HEK293 (cell line): ENCODE measurements around the gene MARK3.

Experiments used
- CTCF ChIA-PET: fragments of 350-600 bp; formaldehyde crosslinking; extraction: SDS; loops from one replicate; lab custom pipeline; 2021; ENCODE audit warnings: antibody characterized with exemption; lab: Yijun Ruan, JAX
- POLR2A ChIA-PET: fragments of 300-600 bp; formaldehyde crosslinking; extraction: SDS; loops from one replicate; lab custom pipeline; 2020; ENCODE audit warnings: antibody characterized with exemption, inconsistent platforms; lab: Yijun Ruan, JAX
- H3K27ac ChIP-seq: fragments of 200-500 bp; sonication (Bioruptor generic); 2 replicates; pipeline ENCODE4 v1.5.1; 2014; ENCODE audit warnings: low read depth, low read length, control low read depth, inconsistent platforms; ENCODE audit errors: extremely low read depth
- H3K36me3 ChIP-seq, 2 experiments: fragments of 200-500 bp in 1 of 2; sonication (Bioruptor generic) in 1 of 2; 1 replicate in 1 of 2; 2 replicates in 1 of 2; pipeline ENCODE4 v1.5.1; 2014 to 2017; ENCODE audit warnings: inconsistent platforms in 2 of 2, low read length in 2 of 2; ENCODE audit not compliant: control insufficient read depth in 2 of 2, insufficient read depth in 1 of 2
- H3K4me1 ChIP-seq: fragments of 200-500 bp; sonication (Bioruptor generic); 2 replicates; pipeline ENCODE4 v1.5.1; 2014; ENCODE audit warnings: mild to moderate bottlenecking, low read length, inconsistent platforms; ENCODE audit not compliant: control insufficient read depth, insufficient read depth
- H3K4me3 ChIP-seq: 2 replicates; pipeline ENCODE4 v1.5.1; 2011; ENCODE audit warnings: low read depth, mild to moderate bottlenecking, control low read depth, low read length, moderate library complexity
- H3K9me3 ChIP-seq: fragments of 200-500 bp; sonication (Bioruptor generic); 2 replicates; pipeline ENCODE4 v1.5.1; 2014; ENCODE audit warnings: low read depth, low read length, inconsistent platforms; ENCODE audit not compliant: control insufficient read depth, insufficient read depth
- AEBP2 ChIP-seq: fragments of 450-650 bp; formaldehyde crosslinking; IDR thresholded peaks from 2 replicates; pipeline ENCODE4 v1.5.1; 2016; ENCODE audit warnings: missing biosample characterization, missing genetic modification characterization, borderline replicate concordance
- GLIS2 ChIP-seq: fragments of 450-650 bp; formaldehyde crosslinking; IDR thresholded peaks from 2 replicates; pipeline ENCODE4 v1.5.1; 2016; ENCODE audit warnings: missing biosample characterization, missing genetic modification characterization
- IKZF3 ChIP-seq: fragments of 450-650 bp; IDR thresholded peaks from 2 replicates; pipeline ENCODE4 v1.5.0; 2018; ENCODE audit warnings: missing biosample characterization, mild to moderate bottlenecking, missing genetic modification characterization, moderate library complexity
- KLF1 ChIP-seq: fragments of 450-650 bp; formaldehyde crosslinking; IDR thresholded peaks from 2 replicates; pipeline ENCODE4 v1.5.1; 2016; ENCODE audit warnings: missing biosample characterization, missing genetic modification characterization
- KLF17 ChIP-seq: fragments of 450-650 bp; formaldehyde crosslinking; IDR thresholded peaks from 2 replicates; pipeline ENCODE4 v1.5.1; 2016; ENCODE audit warnings: missing biosample characterization, missing genetic modification characterization
- KLF7 ChIP-seq: fragments of 450-650 bp; formaldehyde crosslinking; IDR thresholded peaks from 2 replicates; pipeline ENCODE4 v1.5.1; 2016; ENCODE audit warnings: missing biosample characterization, missing genetic modification characterization, borderline replicate concordance
- MZF1 ChIP-seq: fragments of 450-650 bp; formaldehyde crosslinking; IDR thresholded peaks from 2 replicates; pipeline ENCODE4 v1.5.1; 2017; ENCODE audit warnings: missing biosample characterization, missing genetic modification characterization, borderline replicate concordance
- SCRT1 ChIP-seq: fragments of 450-650 bp; formaldehyde crosslinking; IDR thresholded peaks from 2 replicates; pipeline ENCODE4 v1.5.1; 2016; ENCODE audit warnings: missing biosample characterization, missing genetic modification characterization, borderline replicate concordance
- SP7 ChIP-seq: fragments of 450-650 bp; formaldehyde crosslinking; IDR thresholded peaks from 2 replicates; pipeline ENCODE4 v1.5.1; 2016; ENCODE audit warnings: missing biosample characterization, missing genetic modification characterization
- YY1 ChIP-seq: fragments of 450-650 bp; formaldehyde crosslinking; IDR thresholded peaks from 2 replicates; pipeline ENCODE4 v1.5.1; 2018; ENCODE audit warnings: missing biosample characterization, missing genetic modification characterization
- ZBTB10 ChIP-seq: fragments of 450-650 bp; formaldehyde crosslinking; IDR thresholded peaks from 2 replicates; pipeline ENCODE4 v1.5.1; 2016; ENCODE audit warnings: missing biosample characterization, missing genetic modification characterization
- ZIC2 ChIP-seq: fragments of 450-650 bp; formaldehyde crosslinking; IDR thresholded peaks from 2 replicates; pipeline ENCODE4 v1.5.1; 2016; ENCODE audit warnings: missing biosample characterization, missing genetic modification characterization
- ZNF10 ChIP-seq: fragments of 450-650 bp; formaldehyde crosslinking; IDR thresholded peaks from 2 replicates; pipeline ENCODE4 v1.5.1; 2017; ENCODE audit warnings: missing biosample characterization, missing genetic modification characterization
- ZNF112 ChIP-seq: fragments of 450-650 bp; formaldehyde crosslinking; IDR thresholded peaks from 2 replicates; pipeline ENCODE4 v1.5.0; 2017; ENCODE audit warnings: missing biosample characterization, missing genetic modification characterization
- ZNF157 ChIP-seq: fragments of 450-650 bp; formaldehyde crosslinking; IDR thresholded peaks from 2 replicates; pipeline ENCODE4 v1.5.1; 2016; ENCODE audit warnings: missing biosample characterization, missing genetic modification characterization
- ZNF18 ChIP-seq: fragments of 450-650 bp; formaldehyde crosslinking; IDR thresholded peaks from 2 replicates; pipeline ENCODE4 v1.5.1; 2016; ENCODE audit warnings: missing biosample characterization, missing genetic modification characterization
- ZNF266 ChIP-seq: fragments of 450-650 bp; formaldehyde crosslinking; IDR thresholded peaks from 2 replicates; pipeline ENCODE4 v1.5.1; 2016; ENCODE audit warnings: missing biosample characterization, missing genetic modification characterization, low read depth
- ZNF449 ChIP-seq: fragments of 450-650 bp; formaldehyde crosslinking; IDR thresholded peaks from 2 replicates; pipeline ENCODE4 v1.5.1; 2017; ENCODE audit warnings: missing biosample characterization, mild to moderate bottlenecking, missing genetic modification characterization, moderate library complexity
- ZNF600 ChIP-seq: fragments of 450-650 bp; formaldehyde crosslinking; IDR thresholded peaks from 2 replicates; pipeline ENCODE4 v1.5.1; 2016; ENCODE audit warnings: missing biosample characterization, missing genetic modification characterization

The MARK3 gene

GRCh38 chr14:103540821-103541708 lies 155.8 kb downstream of the MARK3 start (continued):
- TF ChIP-seq GLIS2 (tag by site-specific recombination): 0 out of 2 replicates have a peak, but pooled peaks have one; percentile 16
- TF ChIP-seq ZNF600: 0 out of 2 replicates have a peak, but pooled peaks have one; percentile 0
- no peak for TF ChIP-seq ZNF266 (tag by site-specific recombination)

GRCh38 chr14:103541709-103542604 lies 156.7 kb downstream of the MARK3 start:
- no peaks in the 10 kb centered on the region for H3K36me3 ChIP-seq
- CTCF ChIA-PET: interaction anchor here (0.6 to 2.2 kb wide), 3 partner anchors 24 to 1552 kb away, joined by 3 to 11 read pairs (median 4); no protein-coding TSS in a partner anchor
- no peak overlapping the region for H3K27ac ChIP-seq
- 0 out of 2 replicates have a peak, but pooled peaks cover 5% of the 10 kb centered on the region for H3K4me1 ChIP-seq
- H3K4me3 ChIP-seq: no peak overlapping the region
- 0 out of 2 replicates have a peak, but pooled peaks have one; percentile 41 for TF ChIP-seq ZNF449
- TF ChIP-seq YY1 (tag by site-specific recombination): no peak
- TF ChIP-seq, all 188 proteins: peak for 1
- H3K9me3 ChIP-seq: no peaks in the 10 kb centered on the region
- POLR2A ChIA-PET: interaction anchor here (0.5 to 4.9 kb wide), 7 partner anchors 9 to 687 kb away, joined by 3 to 24 read pairs (median 6); partner anchors contain the start of genes BAG5, CKB and TRMT61A

- no peaks in the 10 kb centered on the region for H3K36me3 ChIP-seq
- 0 out of 2 replicates have a peak, but pooled peaks cover 5% of the 10 kb centered on the region for H3K4me1 ChIP-seq
- CTCF ChIA-PET: interaction anchor here (0.5 to 2.2 kb wide), 5 partner anchors 22 to 1552 kb away, joined by 3 to 11 read pairs (median 4); no protein-coding TSS in a partner anchor
- POLR2A ChIA-PET: interaction anchor here (0.7 to 4.9 kb wide), 4 partner anchors 14 to 24 kb away, joined by 4 to 24 read pairs (median 6); partner anchors contain the start of genes BAG5, CKB and TRMT61A
- H3K27ac ChIP-seq: no peak overlapping the region
- H3K4me3 ChIP-seq: no peak overlapping the region
- no peaks in the 10 kb centered on the region for H3K9me3 ChIP-seq
- TF ChIP-seq ZNF18 (no peak), KLF17 (tag by site-specific recombination) (peak; percentile 85; the same call in 1 of the 2 replicates), AEBP2 (tag by site-specific recombination) (no peak), ZIC2 (tag by site-specific recombination) (peak; percentile 57; the same call in 1 of the 2 replicates), ZNF157 (tag by site-specific recombination) (no peak), ZNF10 (tag by site-specific recombination) (peak; percentile 44; the same call in 1 of the 2 replicates), KLF7 (tag by site-specific recombination) (0 out of 2 replicates have a peak, but pooled peaks have one; percentile 22), IKZF3 (tag by site-specific recombination) (peak; percentile 77), ZBTB10 (tag by site-specific recombination) (0 out of 2 replicates have a peak, but pooled peaks have one; percentile 17), GLIS2 (tag by site-specific recombination) (peak; percentile 10; the same call in 1 of the 2 replicates), ZNF112 (no peak), KLF1 (peak; percentile 93), SP7 (tag by site-specific recombination) (0 out of 2 replicates have a peak, but pooled peaks have one; percentile 45), SCRT1 (tag by site-specific recombination) (peak; percentile 84), MZF1 (no peak)
Measured at GRCh38 chr14:103542605-103543088, 157.4 kb downstream of the MARK3 start.
